K562 (cell line): ENCODE data around the gene OR51E2. TPM values are rescaled to one million over a fixed set of nuclear protein-coding genes. Genes with fewer than 3 reads are reported as not detected.

ENCODE experiments used
- ATAC-seq: fragments of 200-7000 bp; cut with Tn5 transposase; 3 replicates; pipeline ENCODE4 v1.9.1; 2020; ENCODE audit warnings: moderate library complexity
- BruUV-seq: library from RNA; stranded (reverse); fragments of 400-500 nt; replicated peaks from 2 replicates; lab custom pipeline; 2021; lab: Mats Ljungman, UMichigan
- CTCF ChIA-PET: fragments of 300-600 bp; formaldehyde crosslinking; extraction: SDS; loops from one replicate; lab custom pipeline; 2021; ENCODE audit warnings: low intra/inter-chr PET ratio; lab: Yijun Ruan, JAX
- POLR2A ChIA-PET: fragments of 300-600, 350-650 bp; sonication (Branson Sonifier 250); formaldehyde crosslinking; extraction: SDS; loops from one replicate; lab custom pipeline; 2021; ENCODE audit warnings: antibody characterized with exemption, inconsistent platforms; lab: Yijun Ruan, JAX
- DNase-seq, 4 experiments: peaks; one replicate each; pipeline versions ENCODE4 v3.0.0 to v3.0.0-alpha.2; 2011 to 2018; ENCODE audit warnings: low spot score in 3 of 4, mixed read lengths in 3 of 4; ENCODE audit errors: extremely low read depth in 1 of 4
- FAIRE-seq: peaks from 2 replicates; lab custom pipeline; 2011; peaks lifted over from hg19 to GRCh38; lab: Jason Lieb, UNC
- H2AFZ ChIP-seq: 2 replicates; pipeline ENCODE4 v1.6.0; 2011; ENCODE audit warnings: low read depth, low read length, control low read depth, inconsistent platforms
- H3K27ac ChIP-seq: fragments of 200-600 bp; 3 replicates; pipeline ENCODE4 v1.8.0; 2011; ENCODE audit warnings: low read depth, mild to moderate bottlenecking, control low read depth, inconsistent platforms, low read length, moderate library complexity, mixed read lengths; ENCODE audit errors: extremely low read depth
- H3K27me3 ChIP-seq, 2 experiments: fragments of 300-600 bp in 1 of 2; 2 replicates in 1 of 2; 3 replicates in 1 of 2; pipeline versions ENCODE4 v1.6.0 to v1.8.0; 2011; ENCODE audit warnings: inconsistent platforms in 2 of 2, low read length in 2 of 2, mild to moderate bottlenecking in 1 of 2, mixed read lengths in 1 of 2, moderate library complexity in 1 of 2; ENCODE audit not compliant: control insufficient read depth in 2 of 2, insufficient read depth in 2 of 2
- H3K36me3 ChIP-seq: fragments of 300-600 bp; 3 replicates; pipeline ENCODE4 v1.8.0; 2011; ENCODE audit warnings: mild to moderate bottlenecking, low read length, inconsistent platforms; ENCODE audit not compliant: control insufficient read depth, insufficient read depth
- H3K4me1 ChIP-seq, 2 experiments: fragments of 200-600 bp in 1 of 2; replicated peaks in 1 of 2; 2 replicates in 1 of 2; 3 replicates in 1 of 2; pipeline versions ENCODE4 v1.5.1 to v1.8.0; 2011; ENCODE audit warnings: inconsistent platforms in 2 of 2, low read length in 2 of 2, mild to moderate bottlenecking in 1 of 2, mixed read lengths in 1 of 2, moderate library complexity in 1 of 2; ENCODE audit not compliant: control insufficient read depth in 2 of 2, insufficient read depth in 2 of 2
- H3K4me2 ChIP-seq: 2 replicates; pipeline ENCODE4 v1.6.1; 2011; ENCODE audit warnings: low read length, control low read depth, inconsistent platforms, mixed read lengths; ENCODE audit not compliant: insufficient read depth
- H3K4me3 ChIP-seq: fragments of 200-600 bp; sonication (generic), shearing (Covaris generic); 2 replicates; pipeline ENCODE4 v1.5.1; 2016; ENCODE audit warnings: control low read depth, inconsistent platforms
- H3K79me2 ChIP-seq: fragments of 200-600 bp; 3 replicates; pipeline ENCODE4 v1.8.0; 2011; ENCODE audit warnings: low read length, inconsistent platforms; ENCODE audit not compliant: control insufficient read depth, insufficient read depth
- H3K9ac ChIP-seq, 2 experiments: 2 replicates each; pipeline versions ENCODE4 v1.6.0 to v1.6.1; 2011; ENCODE audit warnings: low read depth in 2 of 2, low read length in 2 of 2, control low read depth in 1 of 2, inconsistent platforms in 1 of 2, mild to moderate bottlenecking in 1 of 2, mixed read lengths in 1 of 2; ENCODE audit not compliant: insufficient read depth in 1 of 2
- H3K9me1 ChIP-seq: one replicate; pipeline ENCODE4 v1.6.0; 2011; ENCODE audit warnings: inconsistent platforms, mild to moderate bottlenecking, low read length, moderate library complexity; ENCODE audit not compliant: control insufficient read depth, insufficient read depth
- H3K9me3 ChIP-seq: replicated peaks from 2 replicates; pipeline ENCODE4 v1.5.1; 2011; ENCODE audit warnings: low read depth, low read length, inconsistent platforms; ENCODE audit not compliant: control insufficient read depth, insufficient read depth
- H4K20me1 ChIP-seq: replicated peaks from 2 replicates; pipeline ENCODE4 v1.6.1; 2011; ENCODE audit warnings: low read length, inconsistent platforms, mixed read lengths; ENCODE audit not compliant: control insufficient read depth, insufficient read depth
- ATF3 ChIP-seq, 2 experiments: fragments of 450-650 bp in 1 of 2; sonication (generic) in 1 of 2; formaldehyde crosslinking in 1 of 2; IDR thresholded peaks in 1 of 2; conservative IDR thresholded peaks in 1 of 2; 2 replicates each; pipeline versions ENCODE4 v1.6.1 to v1.8.1; 2016 to 2023; ENCODE audit warnings: mild to moderate bottlenecking in 2 of 2, moderate library complexity in 2 of 2, inconsistent platforms in 1 of 2, missing genetic modification reagents in 1 of 2
- C11orf30 ChIP-seq: fragments of 450-650 bp; IDR thresholded peaks from 2 replicates; pipeline ENCODE4 v1.6.1; 2016; ENCODE audit warnings: low read depth, mild to moderate bottlenecking
- DEAF1 ChIP-seq: fragments of 450-650 bp; formaldehyde crosslinking; IDR thresholded peaks from 2 replicates; pipeline ENCODE4 v1.4.0; 2020; ENCODE audit warnings: mild to moderate bottlenecking, moderate library complexity
- FIP1L1 ChIP-seq: fragments of 200-400 bp; formaldehyde crosslinking; IDR thresholded peaks from 2 replicates; pipeline ENCODE4 v1.6.1; 2018; ENCODE audit warnings: mild to moderate bottlenecking, low read depth, low read length; ENCODE audit not compliant: poor library complexity, severe bottlenecking
- FOXJ2 ChIP-seq: fragments of 200-800 bp; sonication (Bioruptor generic); IDR thresholded peaks from 2 replicates; pipeline ENCODE4 v1.6.1; 2016; ENCODE audit warnings: missing genetic modification characterization, missing compliant biosample characterization
- MBD2 ChIP-seq: sonication (generic); IDR thresholded peaks from 2 replicates; pipeline ENCODE4 v1.6.1; 2016; ENCODE audit warnings: low read depth, borderline replicate concordance
- SRF ChIP-seq, 2 experiments: fragments of 250-450, 450-650 bp in 1 of 2; sonication (Bioruptor Pico) in 1 of 2; sonication (generic) in 1 of 2; formaldehyde crosslinking; IDR thresholded peaks; 2 replicates each; pipeline versions ENCODE4 v1.5.0 to v1.5.1; 2020 to 2022; ENCODE audit warnings: mild to moderate bottlenecking in 1 of 2, missing genetic modification reagents in 1 of 2
- TOE1 ChIP-seq, 2 experiments: fragments of 450-650 bp in 1 of 2; sonication (generic) in 1 of 2; formaldehyde crosslinking in 1 of 2; IDR thresholded peaks; 2 replicates each; pipeline versions ENCODE4 v1.7.1 to v1.8.0; 2016 to 2022; ENCODE audit warnings: borderline replicate concordance in 2 of 2, mild to moderate bottlenecking in 2 of 2, antibody characterized with exemption in 1 of 2, inconsistent platforms in 1 of 2, low read depth in 1 of 2, missing genetic modification reagents in 1 of 2, moderate library complexity in 1 of 2
- YY1 ChIP-seq, 3 experiments: IDR thresholded peaks; 2 replicates each; pipeline ENCODE4 v1.6.1; 2011; ENCODE audit warnings: low read length in 2 of 3, mild to moderate bottlenecking in 2 of 3, moderate library complexity in 2 of 3, borderline replicate concordance in 1 of 3, control low read depth in 1 of 3, low read depth in 1 of 3; ENCODE audit not compliant: insufficient read depth in 3 of 3, insufficient replicate concordance in 2 of 3, control insufficient read depth in 1 of 3, insufficient read length in 1 of 3; ENCODE audit errors: extremely low read depth in 1 of 3
- ZBED1 ChIP-seq: IDR thresholded peaks from 2 replicates; pipeline ENCODE4 v1.6.1; 2014
- ZNF655 ChIP-seq: fragments of 250-450 bp; sonication (Bioruptor Pico); IDR thresholded peaks from 2 replicates; pipeline ENCODE4 v1.5.0; 2021
- WGBS: fragments of 100-300 bp; shearing (Covaris generic); methylation state at CpG from one replicate; pipeline ENCODE4 v1.1.6; 2016; ENCODE audit warnings: low coverage, mixed read lengths; ENCODE audit not compliant: insufficient coverage; ENCODE audit errors: missing lambda C conversion rate; 5-methylcytosine and 5-hydroxymethylcytosine counted together
- in situ Hi-C: fragments of 300-500 bp; cut with MboI; formaldehyde crosslinking; loops from 4 replicates; pipeline ENCODE4 v1.15.0; 2018; ENCODE audit warnings: inconsistent platforms, mixed read lengths
- intact Hi-C: fragments of 100-400 bp; cut with micrococcal nuclease; formaldehyde crosslinking; loops from 2 replicates; pipeline ENCODE4 v1.14.2; 2022
- polyA plus RNA-seq, 8 experiments: library from polyadenylated mRNA; depleted of rRNA in 4 of 8; stranded (reverse) in 5 of 8; unstranded in 3 of 8; fragments of >200 nt; fragmentation: Nextera tagmentation in 2 of 8; fragmentation: Illumina TruSeq in 1 of 8; extraction: Ambion mirVana in 2 of 8; extraction: Trizol in 1 of 8; gene quantifications; 2 replicates each; pipeline versions ENCODE4 v1.2.1 to v1.2.3, GENCODE V29; 2011 to 2014; ENCODE audit warnings: inconsistent platforms in 1 of 8, missing spikeins in 1 of 8
- total RNA-seq, 7 experiments: library from RNA; depleted of rRNA in 6 of 7; stranded (reverse); fragments of >200 nt in 6 of 7; fragmentation: Illumina TruSeq in 2 of 7; extraction: Trizol in 2 of 7; gene quantifications; 2 replicates each; pipeline versions ENCODE4 v1.2.1 to v1.2.3, GENCODE V29; 2011 to 2021; ENCODE audit warnings: low replicate concordance in 1 of 7

Gene OR51E2
- total and polyA plus RNA-seq, 9 of the 15 experiments (the other 6 are each of a cell fraction or from before 2014, with no cell fraction given), result not detected

DNA sequence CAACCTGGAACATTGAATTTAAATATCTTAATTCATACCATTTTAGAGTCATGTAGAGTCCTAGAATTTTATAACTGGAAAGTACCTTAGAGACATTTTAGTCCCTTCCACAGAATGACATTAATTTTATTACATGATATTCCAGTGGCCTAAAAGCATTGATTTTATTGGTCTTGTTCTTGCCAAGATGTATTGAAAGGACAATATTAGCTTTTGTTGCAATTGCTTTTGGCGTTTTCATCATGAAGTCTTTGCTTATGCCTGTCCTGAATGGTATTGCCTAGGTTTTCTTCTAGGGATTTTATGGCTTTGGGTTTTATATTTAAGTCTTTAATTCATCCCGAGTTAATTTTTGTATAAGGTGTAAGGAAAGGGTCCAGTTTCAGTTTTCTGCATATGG, 43.1 kb upstream of the OR51E2 start:
- Histone ChIP-seq H3K36me3 (no peaks in the 10 kb centered on the region), H3K27ac (no peak overlapping the region), H3K4me2 (no peak overlapping the region), H3K4me1 (no peaks in the 10 kb centered on the region), H3K9me3 (no peaks in the 10 kb centered on the region), H3K79me2 (no peaks in the 10 kb centered on the region), H3K4me3 (no peak overlapping the region), H3K27me3 (peaks cover 0 to 5% of the 10 kb centered on the region in 2 experiments; a peak in 3 of 5 replicates), H2AFZ (no peak overlapping the region), H3K9me1 (no peaks in the 10 kb centered on the region), H4K20me1 (no peaks in the 10 kb centered on the region), H3K9ac (no peak overlapping the region)
- DNase-seq (no peak), ATAC-seq (no peak), FAIRE-seq (no peak)
- intact Hi-C loops (no loop called here), in situ Hi-C loops (no loop called here)
- ChIA-PET POLR2A (no interaction called here), CTCF (no interaction called here)
- TF ChIP-seq TOE1 (IDR thresholded peaks at IDR 0.05; ENCODE audit: borderline replicate concordance) (no peak), TOE1 (CRISPR knock-in tag; IDR thresholded peaks at IDR 0.05; ENCODE audit: borderline replicate concordance, low read depth) (no peak), FIP1L1 (no peak), ATF3 (IDR thresholded peaks at IDR 0.05) (no peak), ATF3 (CRISPR knock-in tag; conservative IDR thresholded peaks at IDR 0.05) (no peak), ZNF655 (CRISPR knock-in tag) (no peak), MBD2 (no peak), SRF (CRISPR knock-in tag; IDR thresholded peaks at IDR 0.05) (no peak), FOXJ2 (no peak), C11orf30 (no peak), ZBED1 (no peak), YY1 (IDR thresholded peaks at IDR 0.05; ENCODE audit: borderline replicate concordance in 1 of 3, control insufficient read depth in 1 of 3, extremely low read depth in 1 of 3, insufficient read depth in 3 of 3, insufficient read length in 1 of 3, insufficient replicate concordance in 2 of 3, low read depth in 1 of 3, low read length in 2 of 3) (no peak), DEAF1 (CRISPR knock-in tag) (no peak)
- WGBS, result 0% methylated on average over 2 of the region's 2 CpGs
- BruUV-seq, result no TSS peak
